Stimulated activated CD4-positive, alpha-beta T cell treated with anti-CD3 and anti-CD28 coated beads, Interleukin-2, amount 100 ng/mL, for 4 hours (primary cell): Measurements from ENCODE around the gene CAB39.

Source experiments
- DNase-seq: peaks from one replicate; pipeline ENCODE4 v3.0.0-alpha.2; 2020; ENCODE audit warnings: low read depth

CAB39 gene

GRCh38 chr2:230757476-230757875 is 44.8 kb downstream of the CAB39 start:
- no peak for DNase-seq

GRCh38 chr2:230758566-230759480 is 46.2 kb downstream of the CAB39 start:
- no peak for DNase-seq

- no peak for DNase-seq
Measured at GRCh38 chr2:230759481-230760167, 47.0 kb downstream of the CAB39 start.

GRCh38 chr2:230761704-230762103 is 49.1 kb downstream of the CAB39 start:
- no peak for DNase-seq

DNA sequence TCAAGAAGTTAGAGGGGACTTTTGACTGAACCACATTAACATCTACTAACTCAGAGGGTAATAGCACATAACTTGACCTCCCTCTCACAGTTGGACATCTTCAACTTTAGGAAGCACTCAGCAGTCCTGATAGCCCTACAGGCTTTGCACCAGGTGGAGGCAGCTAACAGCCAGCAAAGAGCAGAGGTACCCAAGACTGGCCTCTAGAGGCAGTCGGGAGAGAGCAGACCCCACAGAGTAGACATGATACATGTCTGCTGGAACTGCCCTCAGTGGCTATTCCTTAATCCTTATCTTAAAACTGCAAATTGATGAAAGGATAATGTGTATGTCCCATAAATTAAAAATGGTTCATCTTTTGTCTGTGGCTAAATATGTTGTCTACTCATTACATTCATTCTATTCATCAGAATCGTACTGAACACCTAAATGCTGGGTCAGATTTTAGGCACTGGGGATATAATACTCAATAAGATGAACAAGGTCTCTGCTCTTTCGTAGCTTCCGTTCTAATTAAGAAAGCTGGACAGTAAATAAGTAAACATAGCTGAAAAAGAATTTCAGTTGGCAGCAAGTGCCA is 49.8 kb downstream of the CAB39 start:
- no peak for DNase-seq

GRCh38 chr2:230764346-230764745 is 51.7 kb downstream of the CAB39 start:
- no peak for DNase-seq

- DNase-seq: no peak
Measured at GRCh38 chr2:230765611-230766300, 53.1 kb downstream of the CAB39 start.

GRCh38 chr2:230767862-230768388 is 55.3 kb downstream of the CAB39 start:
- DNase-seq: no peak

DNA sequence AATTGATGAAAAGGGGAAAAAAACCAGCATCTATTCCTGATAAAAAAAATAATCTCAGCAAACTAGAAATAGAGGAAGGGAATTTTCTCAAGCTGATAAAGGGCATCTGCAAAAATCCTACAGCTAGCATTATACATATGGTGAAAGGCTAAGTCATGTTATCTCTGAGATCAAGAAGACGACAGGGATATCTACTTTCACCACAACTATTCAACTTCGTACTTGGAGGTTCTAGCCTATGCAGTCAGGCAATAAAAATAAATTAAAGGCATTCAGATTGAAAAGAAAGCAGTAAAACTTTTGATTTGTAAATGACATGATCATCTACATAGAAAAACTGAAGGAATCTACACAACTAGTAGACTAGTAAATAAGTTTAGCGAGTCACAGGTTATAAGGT is 58.2 kb downstream of the CAB39 start:
- no peak for DNase-seq

- DNase-seq: no peak
Measured at GRCh38 chr2:230772156-230772555, 59.5 kb downstream of the CAB39 start.

DNA sequence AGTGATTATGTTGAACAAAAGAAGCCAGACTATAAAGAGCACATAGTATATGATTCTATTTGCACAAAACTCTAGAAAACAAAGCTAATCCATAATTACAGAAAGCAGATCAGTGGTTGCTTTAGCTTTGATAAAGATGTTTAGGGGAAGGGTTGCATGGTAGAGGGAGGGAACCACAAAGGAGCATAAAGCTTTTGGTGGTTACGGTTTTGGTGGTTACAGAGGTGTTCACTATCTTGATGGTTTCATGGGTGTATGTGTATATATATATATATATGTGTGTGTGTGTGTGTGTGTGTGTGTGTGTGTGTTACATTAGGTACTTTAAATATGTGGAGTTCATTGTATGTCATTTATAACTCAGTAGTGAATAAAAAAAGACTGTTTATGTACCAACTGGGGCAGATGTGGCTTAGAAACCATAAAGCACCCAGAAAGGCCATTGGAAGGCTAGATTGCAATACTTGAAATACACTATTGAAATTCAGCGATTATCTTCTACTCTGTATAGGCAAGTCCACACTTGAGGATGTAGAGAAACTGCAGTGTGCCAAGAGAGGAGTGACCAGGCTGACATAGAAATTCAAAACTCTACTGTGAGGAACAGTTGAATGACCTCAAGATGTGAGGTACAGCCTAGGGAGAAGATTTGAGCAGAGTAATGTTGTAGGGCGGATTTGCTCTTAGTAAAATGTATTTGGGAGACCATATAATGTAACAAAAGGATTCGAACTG is 60.6 kb downstream of the CAB39 start:
- no peak for DNase-seq

GRCh38 chr2:230774348-230774951 is 61.8 kb downstream of the CAB39 start:
- DNase-seq: no peak

GRCh38 chr2:230775737-230776136 is 63.1 kb downstream of the CAB39 start:
- DNase-seq: no peak

- DNase-seq: no peak
Measured at GRCh38 chr2:230777721-230778120, 65.1 kb downstream of the CAB39 start.

GRCh38 chr2:230778350-230779063 is 65.9 kb downstream of the CAB39 start:
- DNase-seq: no peak

DNA sequence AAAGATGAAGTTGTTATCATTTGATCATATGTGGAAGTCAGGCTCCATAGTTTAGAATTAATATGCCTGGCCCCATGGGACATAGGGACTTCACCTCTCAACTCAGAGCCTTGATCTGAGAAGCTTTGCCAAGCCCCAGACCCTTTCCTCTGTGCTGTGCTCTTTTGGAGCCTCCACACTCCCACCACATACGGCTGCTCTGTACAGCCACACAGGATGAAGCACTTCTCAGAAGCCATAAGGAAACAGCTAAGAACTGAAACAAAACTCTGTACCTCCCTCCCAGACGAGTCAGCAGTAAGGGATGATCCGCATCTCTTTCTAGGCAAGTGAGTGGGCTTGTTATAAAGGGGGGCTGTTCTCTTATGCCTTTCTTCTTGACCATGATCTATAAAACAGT is 66.5 kb downstream of the CAB39 start:
- peak; percentile 14 for DNase-seq

DNA sequence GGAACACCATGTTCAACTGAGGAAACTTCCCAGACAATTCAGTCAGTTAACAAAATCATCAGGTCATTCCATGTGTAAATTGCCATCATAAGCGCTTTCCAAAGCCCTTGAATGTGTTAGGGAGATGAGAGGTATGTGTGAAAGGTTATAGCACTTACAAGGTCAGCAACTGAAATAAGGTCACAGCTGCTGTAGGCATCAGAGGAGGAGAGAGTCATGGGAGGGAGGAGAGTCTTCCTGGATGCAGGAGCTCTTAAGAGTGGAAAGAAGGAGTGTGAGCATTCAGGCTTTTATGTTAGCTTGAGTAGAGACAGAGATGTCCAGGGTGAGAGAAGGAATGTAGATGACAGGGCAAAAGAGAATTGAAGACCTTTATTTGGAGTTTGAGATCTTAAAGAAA is 67.0 kb downstream of the CAB39 start:
- no peak for DNase-seq

DNA sequence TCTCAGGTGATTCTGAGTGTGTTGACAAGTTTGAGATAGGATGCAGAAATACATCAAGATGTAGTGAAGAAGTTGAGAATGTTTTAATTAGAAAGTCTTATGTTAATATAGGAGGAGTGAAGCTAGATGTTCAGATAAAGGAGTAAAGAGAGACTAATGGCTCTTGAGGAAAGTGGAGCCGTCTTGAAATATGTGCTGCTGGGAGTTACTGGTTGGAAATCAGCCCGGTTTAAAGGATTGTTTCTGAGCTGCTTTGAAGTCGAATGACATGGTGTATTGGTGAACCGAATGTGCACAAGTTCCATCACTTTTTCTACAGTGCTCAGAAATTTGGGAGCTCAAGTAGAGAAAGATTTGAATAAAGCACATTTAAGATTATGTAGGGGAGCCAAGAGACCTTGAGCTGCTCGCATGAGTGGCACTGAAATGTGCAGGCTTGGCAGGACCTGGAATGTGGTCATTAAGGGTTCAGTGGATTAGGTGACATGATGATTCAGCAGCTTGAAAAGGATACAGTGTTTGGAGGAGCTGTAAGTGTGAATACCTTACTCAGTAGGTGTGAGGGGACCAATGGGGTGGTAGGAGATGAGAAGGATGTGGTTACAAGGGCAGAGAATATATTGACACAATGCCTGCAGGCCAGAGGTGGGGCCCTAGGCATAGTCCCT is 68.6 kb downstream of the CAB39 start:
- peak; percentile 9 for DNase-seq

GRCh38 chr2:230783101-230783500 is 70.5 kb downstream of the CAB39 start:
- no peak for DNase-seq

DNA sequence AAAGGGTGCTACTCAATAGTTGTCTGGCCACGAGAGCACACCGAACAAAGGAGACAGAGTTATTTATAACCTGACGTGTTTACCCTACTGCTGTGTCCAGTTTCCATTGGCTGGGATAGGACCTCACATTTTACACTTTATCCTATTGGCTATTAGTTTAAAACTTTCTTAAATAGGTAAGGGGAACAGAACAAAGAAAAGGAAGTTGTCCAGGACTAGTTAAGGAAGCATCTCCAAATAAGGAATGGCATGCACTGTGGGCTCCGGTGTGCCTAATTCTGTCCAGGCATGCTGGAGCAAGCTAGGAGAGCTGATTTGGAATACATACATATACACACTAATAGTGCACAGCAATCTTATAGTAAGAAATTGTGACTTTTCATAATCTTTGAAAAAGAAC is 72.2 kb downstream of the CAB39 start:
- no peak for DNase-seq
